CD14-positive monocyte (primary cell): ENCODE results near the gene GNG2. TPM values are rescaled to one million over a fixed set of nuclear protein-coding genes. Genes with fewer than 3 reads are reported as not detected.

Experiments
- DNase-seq, 3 donors: peaks; one replicate each; pipeline ENCODE4 v3.0.0-alpha.2; 2011 to 2022
- H2AFZ ChIP-seq: 2 replicates; pipeline ENCODE4 v1.6.0; 2012; ENCODE audit warnings: mild to moderate bottlenecking, low read depth, low read length, inconsistent platforms; ENCODE audit not compliant: insufficient read depth, poor library complexity, severe bottlenecking
- H3K27ac ChIP-seq, 2 donors: 1 replicate in 1 of 2; 2 replicates in 1 of 2; pipeline ENCODE4 v1.5.1; 2012 to 2013; ENCODE audit warnings: low read length in 2 of 2, control low read depth in 1 of 2, inconsistent platforms in 1 of 2, low read depth in 1 of 2, mild to moderate bottlenecking in 1 of 2
- H3K27me3 ChIP-seq, 2 donors: one replicate each; pipeline versions ENCODE4 v1.6.0 to v1.6.1; 2011 to 2013; ENCODE audit warnings: low read length in 2 of 2; ENCODE audit not compliant: control insufficient read depth in 2 of 2, insufficient read depth in 2 of 2
- H3K36me3 ChIP-seq, 2 donors: replicated peaks in 1 of 2; 1 replicate in 1 of 2; 2 replicates in 1 of 2; pipeline versions ENCODE4 v1.5.1 to v1.6.1; 2012 to 2013; ENCODE audit warnings: low read length in 2 of 2, control low read depth in 1 of 2, inconsistent platforms in 1 of 2, mild to moderate bottlenecking in 1 of 2; ENCODE audit not compliant: insufficient read depth in 2 of 2, control insufficient read depth in 1 of 2
- H3K4me1 ChIP-seq, 2 donors: 1 replicate in 1 of 2; 2 replicates in 1 of 2; pipeline versions ENCODE4 v1.5.1 to v1.6.1; 2012 to 2013; ENCODE audit warnings: low read length in 2 of 2, control low read depth in 1 of 2, inconsistent platforms in 1 of 2, mild to moderate bottlenecking in 1 of 2, moderate library complexity in 1 of 2; ENCODE audit not compliant: insufficient read depth in 2 of 2, control insufficient read depth in 1 of 2
- H3K4me2 ChIP-seq: replicated peaks from 2 replicates; pipeline ENCODE3; 2012; ENCODE audit warnings: low read length, moderate library complexity, mild to moderate bottlenecking; ENCODE audit not compliant: poor library complexity, severe bottlenecking; ENCODE audit errors: extremely low read depth
- H3K4me3 ChIP-seq, 3 experiments: fragments of 200-600 bp in 1 of 3; sonication (generic) in 1 of 3; replicated peaks in 1 of 3; 1 replicate in 2 of 3; 2 replicates in 1 of 3; pipeline ENCODE4 v1.5.1; 2011 to 2013; ENCODE audit warnings: low read length in 3 of 3, mild to moderate bottlenecking in 3 of 3, control low read depth in 2 of 3, low read depth in 2 of 3, inconsistent platforms in 1 of 3, moderate library complexity in 1 of 3
- H3K79me2 ChIP-seq: 2 replicates; pipeline ENCODE4 v1.6.0; 2012; ENCODE audit warnings: mild to moderate bottlenecking, control low read depth, inconsistent platforms, low read length, moderate library complexity; ENCODE audit not compliant: insufficient read depth
- H3K9ac ChIP-seq: 2 replicates; pipeline ENCODE4 v1.6.0; 2017; ENCODE audit warnings: low read length, mild to moderate bottlenecking; ENCODE audit not compliant: insufficient read depth, poor library complexity, severe bottlenecking
- H3K9me3 ChIP-seq, 2 donors: replicated peaks in 1 of 2; 1 replicate in 1 of 2; 2 replicates in 1 of 2; pipeline versions ENCODE4 v1.5.1 to v1.6.1; 2012 to 2013; ENCODE audit warnings: low read length in 2 of 2, control low read depth in 1 of 2; ENCODE audit not compliant: control insufficient read depth in 1 of 2, insufficient read depth in 1 of 2
- H4K20me1 ChIP-seq: 2 replicates; pipeline ENCODE4 v1.6.0; 2012; ENCODE audit warnings: mild to moderate bottlenecking, low read length, control low read depth, moderate library complexity; ENCODE audit not compliant: insufficient read depth
- H3K27ac Mint-ChIP-seq, 7 donors: one replicate each; pipeline ENCODE4 v1.8.0; 2020; ENCODE audit warnings: mild to moderate bottlenecking in 7 of 7, mixed read lengths in 7 of 7, moderate library complexity in 6 of 7, inconsistent platforms in 2 of 7
- H3K27me3 Mint-ChIP-seq, 3 donors: one replicate each; pipeline ENCODE4 v1.8.0; 2021 to 2022; ENCODE audit warnings: low read depth in 3 of 3, mild to moderate bottlenecking in 3 of 3, mixed read lengths in 3 of 3, moderate library complexity in 3 of 3, inconsistent platforms in 1 of 3
- H3K36me3 Mint-ChIP-seq, 2 donors: one replicate each; pipeline ENCODE4 v1.8.0; 2020; ENCODE audit warnings: mixed read lengths in 2 of 2, inconsistent platforms in 1 of 2, mild to moderate bottlenecking in 1 of 2
- H3K4me1 Mint-ChIP-seq: one replicate; pipeline ENCODE4 v1.8.0; 2020; ENCODE audit warnings: mild to moderate bottlenecking, mixed read lengths
- H3K4me3 Mint-ChIP-seq, 2 donors: one replicate each; pipeline ENCODE4 v1.8.0; 2020; ENCODE audit warnings: mild to moderate bottlenecking in 2 of 2, mixed read lengths in 2 of 2, moderate library complexity in 1 of 2
- H3K9me3 Mint-ChIP-seq, 7 donors: one replicate each; pipeline ENCODE4 v1.8.0; 2020 to 2022; ENCODE audit warnings: mixed read lengths in 7 of 7, mild to moderate bottlenecking in 6 of 7, moderate library complexity in 6 of 7, inconsistent platforms in 2 of 7
- CTCF ChIP-seq: fragments of 200-600 bp; IDR thresholded peaks from one replicate; pipeline ENCODE4 v1.8.0; 2022; ENCODE audit warnings: antibody characterized with exemption, mild to moderate bottlenecking
- WGBS: methylation state at CpG from one replicate; pipeline ENCODE4 v1.1.5; 2013; ENCODE audit warnings: missing lambda C conversion rate; ENCODE audit not compliant: insufficient coverage; 5-methylcytosine and 5-hydroxymethylcytosine counted together
- intact Hi-C, 2 donors: fragments of 100-400 bp; cut with micrococcal nuclease; formaldehyde crosslinking; loops; one replicate each; pipeline versions ENCODE4 v1.15.0 to v1.15.1; 2023
- polyA plus RNA-seq, 3 donors: library from polyadenylated mRNA; depleted of rRNA in 1 of 3; unstranded in 2 of 3; stranded (reverse) in 1 of 3; fragments of 300-500 nt in 2 of 3; fragments of >200 nt in 1 of 3; fragmentation: Illumina TruSeq in 2 of 3; gene quantifications; 1 replicate in 2 of 3; 2 replicates in 1 of 3; pipeline ENCODE4 v1.2.3, GENCODE V29; 2012 to 2021

Gene GNG2
- polyA plus RNA-seq, 3 donors = 42.7 to 151 (median 146) TPM

GRCh38 chr14:51933191-51933590 is 72.8 kb downstream of the GNG2 start:
- peak overlapping the region in 1 of 2 donors; percentile 54 for H3K27ac ChIP-seq
- no peaks in the 10 kb centered on the region for H3K27me3 ChIP-seq
- H3K4me1 Mint-ChIP-seq = peaks cover 24% of the 10 kb centered on the region
- no peak overlapping the region for H3K4me2 ChIP-seq
- peaks cover 0 to 16% of the 10 kb centered on the region in 2 donors for H3K36me3 ChIP-seq
- H3K4me3 Mint-ChIP-seq = no peak overlapping the region
- peaks cover 28 to 30% of the 10 kb centered on the region in 2 donors for H3K36me3 Mint-ChIP-seq
- H4K20me1 ChIP-seq = peaks cover 80% of the 10 kb centered on the region
- H3K27me3 Mint-ChIP-seq = peaks cover 0 to 3% (median 1%) of the 10 kb centered on the region in 3 donors
- H3K4me1 ChIP-seq = peaks cover 8 to 11% of the 10 kb centered on the region in 2 donors
- 3% methylated on average over 3 of the region's 3 CpGs for WGBS
- peak overlapping the region in 2 of 7 donors; percentile 21 to 22 for H3K27ac Mint-ChIP-seq
- no peaks in the 10 kb centered on the region for H3K9me3 ChIP-seq
- DNase-seq = peak in 1 of 3 donors; percentile 10
- peaks cover 17% of the 10 kb centered on the region for H3K79me2 ChIP-seq
- TF ChIP-seq CTCF = no peak
- H3K9me3 Mint-ChIP-seq = peaks cover 0 to 8% (median 0%) of the 10 kb centered on the region in 7 donors
- intact Hi-C loops = no loop called here
- no peak overlapping the region for H3K9ac ChIP-seq
- H3K4me3 ChIP-seq = no peak overlapping the region
- H2AFZ ChIP-seq = no peak overlapping the region

- Mint-ChIP-seq H3K36me3 (peaks cover 28 to 35% of the 10 kb centered on the region in 2 donors), H3K27ac (no peak overlapping the region), H3K4me3 (no peak overlapping the region), H3K9me3 (no peaks in the 10 kb centered on the region), H3K27me3 (peaks cover 0 to 3% (median 1%) of the 10 kb centered on the region in 3 donors), H3K4me1 (peaks cover 4% of the 10 kb centered on the region)
- Histone ChIP-seq H4K20me1 (peaks cover 76% of the 10 kb centered on the region), H3K4me2 (no peak overlapping the region), H3K27ac (no peak overlapping the region), H3K9me3 (no peaks in the 10 kb centered on the region), H3K27me3 (no peaks in the 10 kb centered on the region), H2AFZ (no peak overlapping the region), H3K9ac (no peak overlapping the region), H3K4me3 (no peak overlapping the region), H3K36me3 (peaks cover 0 to 20% of the 10 kb centered on the region in 2 donors), H3K79me2 (peaks cover 23% of the 10 kb centered on the region), H3K4me1 (peaks cover 0 to under 1% of the 10 kb centered on the region in 2 donors)
- no CpG with 5 or more reads among the region's 1 CpG for WGBS
- TF ChIP-seq CTCF = no peak
- intact Hi-C loops = no loop called here
- DNase-seq = no peak
Observed at GRCh38 chr14:51938137-51938536, 77.7 kb downstream of the GNG2 start.
